K562 (cell line): ENCODE measurements around the gene POLRMT. TPM values are rescaled to one million over a fixed set of nuclear protein-coding genes. Genes with fewer than 3 reads are reported as not detected.

Source experiments
- AFF4 ChIP-seq: sonication (generic); formaldehyde crosslinking; IDR thresholded peaks from 2 replicates; pipeline ENCODE4 v1.8.0; 2023; ENCODE audit warnings: mild to moderate bottlenecking, missing genetic modification reagents
- CTCF ChIP-seq, 3 experiments: IDR thresholded peaks in 2 of 3; conservative IDR thresholded peaks in 1 of 3; 2 replicates each; pipeline ENCODE4 v1.5.1; 2011 to 2012; ENCODE audit warnings: low read length in 3 of 3, mild to moderate bottlenecking in 3 of 3, control low read depth in 2 of 3, improper control_type of control experiment in 1 of 3, inconsistent platforms in 1 of 3, low read depth in 1 of 3, mixed read lengths in 1 of 3, moderate library complexity in 1 of 3; ENCODE audit not compliant: insufficient read depth in 2 of 3
- DNMT1 ChIP-seq: fragments of 450-650 bp; IDR thresholded peaks from 2 replicates; pipeline ENCODE4 v1.6.1; 2016; ENCODE audit warnings: antibody characterized with exemption, mild to moderate bottlenecking
- E2F6 ChIP-seq, 2 experiments: IDR thresholded peaks; 2 replicates each; pipeline ENCODE4 v1.6.1; 2011; ENCODE audit warnings: borderline replicate concordance in 1 of 2, control low read depth in 1 of 2, low read depth in 1 of 2, low read length in 1 of 2, mild to moderate bottlenecking in 1 of 2, mixed read lengths in 1 of 2, moderate library complexity in 1 of 2; ENCODE audit not compliant: insufficient read depth in 1 of 2, insufficient read length in 1 of 2, poor library complexity in 1 of 2, severe bottlenecking in 1 of 2; ENCODE audit errors: extremely low read depth in 1 of 2
- FOXO4 ChIP-seq: fragments of 450-650 bp; formaldehyde crosslinking; IDR thresholded peaks from 2 replicates; pipeline ENCODE4 v1.4.0; 2020; ENCODE audit warnings: mild to moderate bottlenecking, moderate library complexity
- HES1 ChIP-seq: fragments of 450-650 bp; IDR thresholded peaks from 2 replicates; pipeline ENCODE4 v1.6.1; 2016; ENCODE audit warnings: low read depth, mild to moderate bottlenecking, moderate library complexity
- KLF10 ChIP-seq: fragments of 250-450 bp; sonication (Bioruptor Pico); IDR thresholded peaks from 2 replicates; pipeline ENCODE4 v1.6.1; 2021; ENCODE audit warnings: matching md5 sums
- MEF2D ChIP-seq: conservative IDR thresholded peaks from 2 replicates; pipeline ENCODE4 v1.6.1; 2016; ENCODE audit warnings: low read depth, missing genetic modification characterization, missing compliant biosample characterization
- MEIS2 ChIP-seq: fragments of 450-650 bp; IDR thresholded peaks from 2 replicates; pipeline ENCODE4 v1.6.1; 2014; ENCODE audit warnings: mild to moderate bottlenecking; ENCODE audit not compliant: partially characterized antibody
- NEUROD1 ChIP-seq: fragments of 150-350 bp; IDR thresholded peaks from 2 replicates; pipeline ENCODE4 v1.6.1; 2014; ENCODE audit warnings: borderline replicate concordance, low read length, low read depth; ENCODE audit not compliant: partially characterized antibody
- PHTF2 ChIP-seq: fragments of 250-450 bp; sonication (Bioruptor Pico); IDR thresholded peaks from 2 replicates; pipeline ENCODE4 v1.5.0; 2021; ENCODE audit warnings: mild to moderate bottlenecking
- RBBP5 ChIP-seq: fragments of 200-600 bp; sonication (generic); IDR thresholded peaks from 2 replicates; pipeline ENCODE4 v1.6.1; 2012; ENCODE audit warnings: borderline replicate concordance, mild to moderate bottlenecking, low read length, control low read depth, inconsistent platforms; ENCODE audit not compliant: insufficient read depth, poor library complexity, severe bottlenecking
- YY1 ChIP-seq, 3 experiments: IDR thresholded peaks; 2 replicates each; pipeline ENCODE4 v1.6.1; 2011; ENCODE audit warnings: low read length in 2 of 3, mild to moderate bottlenecking in 2 of 3, moderate library complexity in 2 of 3, borderline replicate concordance in 1 of 3, control low read depth in 1 of 3, low read depth in 1 of 3; ENCODE audit not compliant: insufficient read depth in 3 of 3, insufficient replicate concordance in 2 of 3, control insufficient read depth in 1 of 3, insufficient read length in 1 of 3; ENCODE audit errors: extremely low read depth in 1 of 3
- ZNF197 ChIP-seq: fragments of 200-800 bp; sonication (Bioruptor generic); IDR thresholded peaks from 2 replicates; pipeline ENCODE4 v1.6.1; 2016; ENCODE audit warnings: low read depth, missing genetic modification characterization, missing compliant biosample characterization
- ZNF644 ChIP-seq: fragments of 200-800 bp; sonication (Bioruptor generic); IDR thresholded peaks from 2 replicates; pipeline ENCODE4 v1.6.1; 2016; ENCODE audit warnings: low read depth, missing genetic modification characterization, missing compliant biosample characterization
- polyA plus RNA-seq, 8 experiments: library from polyadenylated mRNA; depleted of rRNA in 4 of 8; stranded (reverse) in 5 of 8; unstranded in 3 of 8; fragments of >200 nt; fragmentation: Nextera tagmentation in 2 of 8; fragmentation: Illumina TruSeq in 1 of 8; extraction: Ambion mirVana in 2 of 8; extraction: Trizol in 1 of 8; gene quantifications; 2 replicates each; pipeline versions ENCODE4 v1.2.1 to v1.2.3, GENCODE V29; 2011 to 2014; ENCODE audit warnings: inconsistent platforms in 1 of 8, missing spikeins in 1 of 8
- total RNA-seq, 7 experiments: library from RNA; depleted of rRNA in 6 of 7; stranded (reverse); fragments of >200 nt in 6 of 7; fragmentation: Illumina TruSeq in 2 of 7; extraction: Trizol in 2 of 7; gene quantifications; 2 replicates each; pipeline versions ENCODE4 v1.2.1 to v1.2.3, GENCODE V29; 2011 to 2021; ENCODE audit warnings: low replicate concordance in 1 of 7

The POLRMT gene
- total and polyA plus RNA-seq, 9 of the 15 experiments (the other 6 are each of a cell fraction or from before 2014, with no cell fraction given), result 30.3 to 144 (median 68.0) TPM

- TF ChIP-seq YY1 (IDR thresholded peaks at IDR 0.05; ENCODE audit: borderline replicate concordance in 1 of 3, control insufficient read depth in 1 of 3, extremely low read depth in 1 of 3, insufficient read depth in 3 of 3, insufficient read length in 1 of 3, insufficient replicate concordance in 2 of 3, low read depth in 1 of 3, low read length in 2 of 3) (peak in 1 of 3 experiments; percentile 17), PHTF2 (CRISPR knock-in tag) (no peak), ZNF197 (CRISPR knock-in tag) (no peak), RBBP5 (no peak), KLF10 (CRISPR knock-in tag) (no peak), E2F6 (IDR thresholded peaks at IDR 0.05; ENCODE audit: borderline replicate concordance in 1 of 2, extremely low read depth in 1 of 2, insufficient read depth in 1 of 2, insufficient read length in 1 of 2, low read depth in 1 of 2, low read length in 1 of 2, poor library complexity in 1 of 2, severe bottlenecking in 1 of 2) (no peak), DNMT1 (no peak), CTCF (IDR thresholded peaks at IDR 0.05 in 2 of 3, conservative IDR thresholded peaks at IDR 0.05 in 1 of 3; ENCODE audit: insufficient read depth in 2 of 3, low read depth in 1 of 3, low read length in 3 of 3) (no peak), MEIS2 (no peak), FOXO4 (CRISPR knock-in tag) (no peak), ZNF644 (no peak), HES1 (peak; percentile 39; the same call in 1 of the 2 replicates), AFF4 (0 out of 2 replicates have a peak, but pooled peaks have one; percentile 77), NEUROD1 (no peak), MEF2D (tag) (no peak)
Measured at GRCh38 chr19:597406-598315, 35.7 kb downstream of the POLRMT start (continued).
